ENCODE data around the gene RBM47. TPM values are rescaled to one million over a fixed set of nuclear protein-coding genes. Genes with fewer than 3 reads are reported as not detected.

RBM47 gene
- total and polyA plus RNA-seq, 8 donors: 12.3 to 59.6 (median 32.4) TPM

DNA sequence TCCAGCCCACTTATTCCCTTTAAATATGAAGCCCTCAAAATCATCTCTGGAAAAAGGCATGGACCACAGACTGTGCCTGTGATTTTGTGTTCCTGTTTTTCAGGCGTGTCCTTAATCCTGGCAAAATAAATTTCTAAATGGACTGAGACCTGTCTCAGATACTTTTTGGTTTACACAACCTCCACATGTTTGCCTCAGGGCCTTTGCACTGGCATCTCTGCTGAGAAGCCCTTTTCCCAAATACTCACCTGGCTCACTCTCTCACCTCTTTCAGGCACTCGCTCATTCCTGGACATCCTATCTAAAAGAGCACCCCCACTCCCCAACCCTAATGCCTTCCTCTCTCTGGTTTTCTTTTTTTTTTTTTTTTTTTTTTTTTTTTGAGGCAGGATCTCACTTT, 254.0 kb downstream of the RBM47 start:
- Histone ChIP-seq H3K9me3 (no peaks in the 10 kb centered on the region), H3K4me1 (no peaks in the 10 kb centered on the region), H3K27ac (peak overlapping the region in 2 of 4 donors; percentile 34 to 51), H3K27me3 (no peaks in the 10 kb centered on the region), H3K4me3 (no peak overlapping the region), H3K36me3 (no peaks in the 10 kb centered on the region)
- 93 to 94% methylated on average over 2 of the region's 2 CpGs for WGBS, 2 donors
- no peak for ATAC-seq
- intact Hi-C loops (cut with DNase I): no loop called here
- TF ChIP-seq, protein P1, sequence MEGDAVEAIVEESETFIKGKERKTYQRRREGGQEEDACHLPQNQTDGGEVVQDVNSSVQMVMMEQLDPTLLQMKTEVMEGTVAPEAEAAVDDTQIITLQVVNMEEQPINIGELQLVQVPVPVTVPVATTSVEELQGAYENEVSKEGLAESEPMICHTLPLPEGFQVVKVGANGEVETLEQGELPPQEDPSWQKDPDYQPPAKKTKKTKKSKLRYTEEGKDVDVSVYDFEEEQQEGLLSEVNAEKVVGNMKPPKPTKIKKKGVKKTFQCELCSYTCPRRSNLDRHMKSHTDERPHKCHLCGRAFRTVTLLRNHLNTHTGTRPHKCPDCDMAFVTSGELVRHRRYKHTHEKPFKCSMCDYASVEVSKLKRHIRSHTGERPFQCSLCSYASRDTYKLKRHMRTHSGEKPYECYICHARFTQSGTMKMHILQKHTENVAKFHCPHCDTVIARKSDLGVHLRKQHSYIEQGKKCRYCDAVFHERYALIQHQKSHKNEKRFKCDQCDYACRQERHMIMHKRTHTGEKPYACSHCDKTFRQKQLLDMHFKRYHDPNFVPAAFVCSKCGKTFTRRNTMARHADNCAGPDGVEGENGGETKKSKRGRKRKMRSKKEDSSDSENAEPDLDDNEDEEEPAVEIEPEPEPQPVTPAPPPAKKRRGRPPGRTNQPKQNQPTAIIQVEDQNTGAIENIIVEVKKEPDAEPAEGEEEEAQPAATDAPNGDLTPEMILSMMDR (IDR thresholded peaks at IDR 0.05): no peak
- FAIRE-seq: no peak
- no peak for DNase-seq

DNA sequence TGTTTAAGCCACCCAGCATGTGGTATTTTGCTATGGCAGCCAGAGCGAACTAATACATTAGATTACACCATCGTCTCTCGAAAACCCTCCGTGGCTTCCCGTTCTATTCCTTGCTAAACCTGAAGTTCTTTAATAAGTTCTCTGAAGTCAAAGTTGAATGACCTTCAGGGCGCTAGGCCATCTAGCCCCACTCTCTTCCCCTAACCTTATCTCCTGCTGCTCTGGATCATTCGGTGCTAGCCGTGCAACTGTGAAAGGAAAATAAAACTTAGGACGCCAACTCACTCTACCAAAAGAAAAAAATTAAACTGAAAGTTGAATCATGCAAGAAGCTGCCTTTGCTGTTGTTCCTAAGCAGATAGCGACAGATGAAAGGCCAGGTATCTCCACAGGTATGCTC, 254.6 kb downstream of the RBM47 start:
- ATAC-seq (peak; percentile 18 to 80 (median 52)), FAIRE-seq (no peak), DNase-seq (peak in 1 of 6 donors; percentile 16)
- 38 to 40% methylated on average over 10 of the region's 10 CpGs for WGBS, 2 donors
- Histone ChIP-seq H3K27me3 (no peaks in the 10 kb centered on the region), H3K27ac (peak overlapping the region in 2 of 4 donors; percentile 34 to 51), H3K36me3 (no peaks in the 10 kb centered on the region), H3K4me3 (no peak overlapping the region), H3K4me1 (no peaks in the 10 kb centered on the region), H3K9me3 (no peaks in the 10 kb centered on the region)
- TF ChIP-seq, protein P1 (IDR thresholded peaks at IDR 0.05): no peak
- intact Hi-C loops (cut with DNase I): no loop called here

DNA sequence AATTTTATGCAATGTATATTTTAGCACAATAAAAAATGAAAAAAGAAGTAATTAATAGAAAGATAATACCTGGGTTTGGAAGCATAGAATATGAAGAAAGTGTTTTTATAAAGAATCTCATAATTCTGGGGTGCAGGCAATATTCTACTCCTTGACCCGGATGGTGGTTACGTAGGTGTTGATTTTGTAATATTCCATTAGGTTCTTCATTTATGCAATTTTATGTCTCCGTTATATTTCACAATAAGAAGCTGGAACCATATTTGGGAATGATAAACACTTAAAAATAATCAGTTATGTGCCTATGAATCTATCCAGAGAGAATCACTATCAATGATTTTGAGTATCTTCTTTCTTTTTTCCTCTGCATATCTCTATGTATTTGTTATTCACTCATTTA, 256.0 kb downstream of the RBM47 start:
- H3K27me3 ChIP-seq: no peaks in the 10 kb centered on the region
- no peaks in the 10 kb centered on the region for H3K9me3 ChIP-seq
- H3K4me1 ChIP-seq: peaks cover 0 to 7% (median 5%) of the 10 kb centered on the region in 3 donors
- ATAC-seq (no peak), DNase-seq (no peak), FAIRE-seq (no peak)
- H3K4me3 ChIP-seq: no peak overlapping the region
- no peaks in the 10 kb centered on the region for H3K36me3 ChIP-seq
- H3K27ac ChIP-seq: no peak overlapping the region
- TF ChIP-seq, protein P1 (IDR thresholded peaks at IDR 0.05): no peak
- intact Hi-C loops (cut with DNase I): no loop called here
- 94 to 96% methylated on average over 3 of the region's 3 CpGs for WGBS, 2 donors

Small RNAs within 50 kb of the gene (microRNA-seq; reads per million reads assigned to microRNA genes)
- gene MIR4802: 0.77 to 1.5 reads per million in 2 donors

Other genes with a start within 250 kb of the RBM47 start
- gene NSUN7, start 120.1 kb upstream of the RBM47 start, total RNA-seq: 1 to 10 TPM; 4.5 to 7.2 (median 6.3) TPM
- gene NSUN7, start 120.1 kb upstream of the RBM47 start, polyA plus RNA-seq: 10 to 100 TPM in 1 of 2 donors, 1 to 10 TPM in 1; 6.1 to 10.5 TPM

All from pancreas (tissue), 10 donors.